K562 (cell line): Measurements from ENCODE around the gene SFI1. TPM values are rescaled to one million over a fixed set of nuclear protein-coding genes. Genes with fewer than 3 reads are reported as not detected.
A peak's percentile ranks its signal among the peaks of the same experiment; 100 is the strongest.

Experiments used
- BCL6 ChIP-seq: fragments of 250-450 bp; sonication (Bioruptor Pico); IDR thresholded peaks from 2 replicates; pipeline ENCODE4 v1.4.0; 2020
- ELF1 ChIP-seq: fragments of 200-800 bp; sonication (Bioruptor generic); IDR thresholded peaks from 2 replicates; pipeline ENCODE4 v1.6.1; 2016; ENCODE audit warnings: missing genetic modification characterization, missing compliant biosample characterization
- ELK1 ChIP-seq: sonication (generic); formaldehyde crosslinking; IDR thresholded peaks from 2 replicates; pipeline ENCODE4 v1.8.1; 2022; ENCODE audit warnings: missing genetic modification reagents
- FOS ChIP-seq: IDR thresholded peaks from 3 replicates; pipeline ENCODE4 v1.6.1; 2011; ENCODE audit not compliant: insufficient read length; ENCODE audit errors: extremely low read depth
- GTF3C2 ChIP-seq: IDR thresholded peaks from 3 replicates; pipeline ENCODE4 v1.6.1; 2011; ENCODE audit warnings: borderline replicate concordance, mild to moderate bottlenecking, moderate library complexity; ENCODE audit not compliant: insufficient read length; ENCODE audit errors: extremely low read depth
- MBD1 ChIP-seq: fragments of 250-450 bp; sonication (Bioruptor Pico); IDR thresholded peaks from 2 replicates; pipeline ENCODE4 v1.8.0; 2022; ENCODE audit warnings: inconsistent platforms
- MEIS2 ChIP-seq: fragments of 450-650 bp; IDR thresholded peaks from 2 replicates; pipeline ENCODE4 v1.6.1; 2014; ENCODE audit warnings: mild to moderate bottlenecking; ENCODE audit not compliant: partially characterized antibody
- NFE2 ChIP-seq: IDR thresholded peaks from 2 replicates; pipeline ENCODE4 v1.6.1; 2014; ENCODE audit warnings: antibody characterized with exemption, low read depth
- NFE2L1 ChIP-seq: fragments of 450-650 bp; IDR thresholded peaks from 2 replicates; pipeline ENCODE4 v1.6.1; 2016; ENCODE audit warnings: missing genetic modification characterization, low read depth, mild to moderate bottlenecking, missing compliant biosample characterization, moderate library complexity, borderline replicate concordance
- RBM25 ChIP-seq: fragments of 200-400 bp; formaldehyde crosslinking; IDR thresholded peaks from 2 replicates; pipeline ENCODE4 v1.6.1; 2018; ENCODE audit warnings: low read length, low read depth, moderate library complexity; ENCODE audit not compliant: severe bottlenecking
- RBM39 ChIP-seq: fragments of 200-400 bp; formaldehyde crosslinking; optimal IDR thresholded peaks from 2 replicates; pipeline ENCODE3; 2018; ENCODE audit warnings: low read depth, low read length
- SAFB2 ChIP-seq: fragments of 200-400 bp; formaldehyde crosslinking; IDR thresholded peaks from 2 replicates; pipeline ENCODE4 v1.6.1; 2018; ENCODE audit warnings: borderline replicate concordance, low read length, low read depth, moderate library complexity; ENCODE audit not compliant: severe bottlenecking
- SMARCB1 ChIP-seq: IDR thresholded peaks from 2 replicates; pipeline ENCODE4 v1.6.1; 2011; ENCODE audit warnings: improper control_type of control experiment, low read depth; ENCODE audit not compliant: insufficient read length
- TRIM28 ChIP-seq: fragments of 450-650 bp; IDR thresholded peaks from 2 replicates; pipeline ENCODE4 v1.6.1; 2017
- VEZF1 ChIP-seq: fragments of 200-800 bp; sonication (Bioruptor generic); IDR thresholded peaks from 2 replicates; pipeline ENCODE4 v1.6.1; 2017; ENCODE audit warnings: missing genetic modification characterization, missing compliant biosample characterization
- ZEB2 ChIP-seq: fragments of 450-650 bp; IDR thresholded peaks from 2 replicates; pipeline ENCODE4 v1.6.1; 2016
- ZFP36 ChIP-seq: fragments of 150-350 bp; IDR thresholded peaks from 2 replicates; pipeline ENCODE4 v1.6.1; 2018; ENCODE audit warnings: low read length, low read depth; ENCODE audit not compliant: partially characterized antibody
- ZNF140 ChIP-seq: fragments of 250-450 bp; sonication (Bioruptor Pico); IDR thresholded peaks from 2 replicates; pipeline ENCODE4 v1.8.0; 2021; ENCODE audit warnings: moderate library complexity, mild to moderate bottlenecking, inconsistent platforms
- ZNF263 ChIP-seq: sonication (generic); formaldehyde crosslinking; IDR thresholded peaks from 2 replicates; pipeline ENCODE4 v1.8.0; 2022; ENCODE audit warnings: mild to moderate bottlenecking, missing genetic modification reagents, borderline replicate concordance
- ZNF436 ChIP-seq: fragments of 250-450, 450-650 bp; sonication (Bioruptor Pico); formaldehyde crosslinking; IDR thresholded peaks from 2 replicates; pipeline ENCODE4 v1.7.0; 2020; ENCODE audit warnings: mild to moderate bottlenecking
- ZNF586 ChIP-seq: fragments of 450-650 bp; formaldehyde crosslinking; conservative IDR thresholded peaks from 2 replicates; pipeline ENCODE4 v1.4.0; 2020; ENCODE audit warnings: mild to moderate bottlenecking, moderate library complexity
- ZNF75A ChIP-seq: fragments of 450-650 bp; formaldehyde crosslinking; IDR thresholded peaks from 2 replicates; pipeline ENCODE4 v1.4.0; 2020; ENCODE audit warnings: mild to moderate bottlenecking
- polyA plus RNA-seq, 8 experiments: library from polyadenylated mRNA; depleted of rRNA in 4 of 8; stranded (reverse) in 5 of 8; unstranded in 3 of 8; fragments of >200 nt; fragmentation: Nextera tagmentation in 2 of 8; fragmentation: Illumina TruSeq in 1 of 8; extraction: Ambion mirVana in 2 of 8; extraction: Trizol in 1 of 8; gene quantifications; 2 replicates each; pipeline versions ENCODE4 v1.2.1 to v1.2.3, GENCODE V29; 2011 to 2014; ENCODE audit warnings: inconsistent platforms in 1 of 8, missing spikeins in 1 of 8
- total RNA-seq, 7 experiments: library from RNA; depleted of rRNA in 6 of 7; stranded (reverse); fragments of >200 nt in 6 of 7; fragmentation: Illumina TruSeq in 2 of 7; extraction: Trizol in 2 of 7; gene quantifications; 2 replicates each; pipeline versions ENCODE4 v1.2.1 to v1.2.3, GENCODE V29; 2011 to 2021; ENCODE audit warnings: low replicate concordance in 1 of 7

The SFI1 gene
- total and polyA plus RNA-seq, 9 of the 15 experiments (the other 6 are each of a cell fraction or from before 2014, with no cell fraction given): 3.0 to 25.6 (median 14.1) TPM

- TF ChIP-seq ZNF436: no peak
- TF ChIP-seq ZFP36: no peak
- TF ChIP-seq ZNF140 (CRISPR knock-in tag): no peak
- TF ChIP-seq ZNF75A: no peak
- no peak for TF ChIP-seq RBM25
- peak; percentile 38; the same call in 1 of the 2 replicates for TF ChIP-seq ELF1 (tag)
- TF ChIP-seq FOS: no peak
- no peak for TF ChIP-seq GTF3C2
- TF ChIP-seq VEZF1 (CRISPR knock-in tag): peak; percentile 96
- TF ChIP-seq NFE2: peak; percentile 93
- 0 out of 2 replicates have a peak, but pooled peaks have one; percentile 7 for TF ChIP-seq ZNF263
- TF ChIP-seq SMARCB1: no peak
- no peak for TF ChIP-seq MEIS2
- no peak for TF ChIP-seq TRIM28
- TF ChIP-seq ZEB2: no peak
- no peak for TF ChIP-seq ELK1 (CRISPR knock-in tag)
- TF ChIP-seq MBD1 (CRISPR knock-in tag): no peak
- TF ChIP-seq NFE2L1 (tag): no peak
- TF ChIP-seq SAFB2: no peak
- TF ChIP-seq ZNF586 (CRISPR knock-in tag): no peak
- no peak for TF ChIP-seq BCL6 (CRISPR knock-in tag)
- TF ChIP-seq RBM39: no peak
Measured at GRCh38 chr22:31489632-31490495, 6.5 kb upstream of the SFI1 start, which contains the start of gene EIF4ENIF1 (continued).
